K562 (cell line): ENCODE measurements around the gene MMS19. TPM values are rescaled to one million over a fixed set of nuclear protein-coding genes. Genes with fewer than 3 reads are reported as not detected.

Experiments used
- ATAC-seq: fragments of 200-7000 bp; cut with Tn5 transposase; 3 replicates; pipeline ENCODE4 v1.9.1; 2020; ENCODE audit warnings: moderate library complexity
- BruUV-seq: library from RNA; stranded (reverse); fragments of 400-500 nt; replicated peaks from 2 replicates; lab custom pipeline; 2021; lab: Mats Ljungman, UMichigan
- CTCF ChIA-PET: fragments of 300-600 bp; formaldehyde crosslinking; extraction: SDS; loops from one replicate; lab custom pipeline; 2021; ENCODE audit warnings: low intra/inter-chr PET ratio; lab: Yijun Ruan, JAX
- POLR2A ChIA-PET: fragments of 300-600, 350-650 bp; sonication (Branson Sonifier 250); formaldehyde crosslinking; extraction: SDS; loops from one replicate; lab custom pipeline; 2021; ENCODE audit warnings: antibody characterized with exemption, inconsistent platforms; lab: Yijun Ruan, JAX
- DNase-seq, 4 experiments: peaks; one replicate each; pipeline versions ENCODE4 v3.0.0 to v3.0.0-alpha.2; 2011 to 2018; ENCODE audit warnings: low spot score in 3 of 4, mixed read lengths in 3 of 4; ENCODE audit errors: extremely low read depth in 1 of 4
- FAIRE-seq: peaks from 2 replicates; lab custom pipeline; 2011; peaks lifted over from hg19 to GRCh38; lab: Jason Lieb, UNC
- H2AFZ ChIP-seq: 2 replicates; pipeline ENCODE4 v1.6.0; 2011; ENCODE audit warnings: low read depth, low read length, control low read depth, inconsistent platforms
- H3K27ac ChIP-seq: fragments of 200-600 bp; 3 replicates; pipeline ENCODE4 v1.8.0; 2011; ENCODE audit warnings: low read depth, mild to moderate bottlenecking, control low read depth, inconsistent platforms, low read length, moderate library complexity, mixed read lengths; ENCODE audit errors: extremely low read depth
- H3K27me3 ChIP-seq, 2 experiments: fragments of 300-600 bp in 1 of 2; 2 replicates in 1 of 2; 3 replicates in 1 of 2; pipeline versions ENCODE4 v1.6.0 to v1.8.0; 2011; ENCODE audit warnings: inconsistent platforms in 2 of 2, low read length in 2 of 2, mild to moderate bottlenecking in 1 of 2, mixed read lengths in 1 of 2, moderate library complexity in 1 of 2; ENCODE audit not compliant: control insufficient read depth in 2 of 2, insufficient read depth in 2 of 2
- H3K36me3 ChIP-seq: fragments of 300-600 bp; 3 replicates; pipeline ENCODE4 v1.8.0; 2011; ENCODE audit warnings: mild to moderate bottlenecking, low read length, inconsistent platforms; ENCODE audit not compliant: control insufficient read depth, insufficient read depth
- H3K4me1 ChIP-seq, 2 experiments: fragments of 200-600 bp in 1 of 2; replicated peaks in 1 of 2; 2 replicates in 1 of 2; 3 replicates in 1 of 2; pipeline versions ENCODE4 v1.5.1 to v1.8.0; 2011; ENCODE audit warnings: inconsistent platforms in 2 of 2, low read length in 2 of 2, mild to moderate bottlenecking in 1 of 2, mixed read lengths in 1 of 2, moderate library complexity in 1 of 2; ENCODE audit not compliant: control insufficient read depth in 2 of 2, insufficient read depth in 2 of 2
- H3K4me2 ChIP-seq: 2 replicates; pipeline ENCODE4 v1.6.1; 2011; ENCODE audit warnings: low read length, control low read depth, inconsistent platforms, mixed read lengths; ENCODE audit not compliant: insufficient read depth
- H3K4me3 ChIP-seq: fragments of 200-600 bp; sonication (generic), shearing (Covaris generic); 2 replicates; pipeline ENCODE4 v1.5.1; 2016; ENCODE audit warnings: control low read depth, inconsistent platforms
- H3K79me2 ChIP-seq: fragments of 200-600 bp; 3 replicates; pipeline ENCODE4 v1.8.0; 2011; ENCODE audit warnings: low read length, inconsistent platforms; ENCODE audit not compliant: control insufficient read depth, insufficient read depth
- H3K9ac ChIP-seq, 2 experiments: 2 replicates each; pipeline versions ENCODE4 v1.6.0 to v1.6.1; 2011; ENCODE audit warnings: low read depth in 2 of 2, low read length in 2 of 2, control low read depth in 1 of 2, inconsistent platforms in 1 of 2, mild to moderate bottlenecking in 1 of 2, mixed read lengths in 1 of 2; ENCODE audit not compliant: insufficient read depth in 1 of 2
- H3K9me1 ChIP-seq: one replicate; pipeline ENCODE4 v1.6.0; 2011; ENCODE audit warnings: inconsistent platforms, mild to moderate bottlenecking, low read length, moderate library complexity; ENCODE audit not compliant: control insufficient read depth, insufficient read depth
- H3K9me3 ChIP-seq: replicated peaks from 2 replicates; pipeline ENCODE4 v1.5.1; 2011; ENCODE audit warnings: low read depth, low read length, inconsistent platforms; ENCODE audit not compliant: control insufficient read depth, insufficient read depth
- H4K20me1 ChIP-seq: replicated peaks from 2 replicates; pipeline ENCODE4 v1.6.1; 2011; ENCODE audit warnings: low read length, inconsistent platforms, mixed read lengths; ENCODE audit not compliant: control insufficient read depth, insufficient read depth
- C11orf30 ChIP-seq: fragments of 450-650 bp; IDR thresholded peaks from 2 replicates; pipeline ENCODE4 v1.6.1; 2016; ENCODE audit warnings: low read depth, mild to moderate bottlenecking
- CCNT2 ChIP-seq: IDR thresholded peaks from 2 replicates; pipeline ENCODE4 v1.6.1; 2011; ENCODE audit warnings: borderline replicate concordance, low read depth, mild to moderate bottlenecking, moderate library complexity, mixed read lengths, low read length; ENCODE audit not compliant: insufficient read length; ENCODE audit errors: extremely low read depth
- EGR1 ChIP-seq: fragments of 450-650 bp; conservative IDR thresholded peaks from 2 replicates; pipeline ENCODE4 v1.6.1; 2017; ENCODE audit warnings: mild to moderate bottlenecking
- FOXK1 ChIP-seq: sonication (generic); formaldehyde crosslinking; IDR thresholded peaks from 2 replicates; pipeline ENCODE4 v1.8.0; 2022; ENCODE audit warnings: missing genetic modification reagents, mild to moderate bottlenecking, borderline replicate concordance
- HNRNPL ChIP-seq: fragments of 200-400 bp; formaldehyde crosslinking; IDR thresholded peaks from 2 replicates; pipeline ENCODE4 v1.6.1; 2017; ENCODE audit warnings: low read depth, mild to moderate bottlenecking, low read length
- MAZ ChIP-seq, 2 experiments: fragments of 450-650 bp in 1 of 2; sonication (generic) in 1 of 2; formaldehyde crosslinking; IDR thresholded peaks in 1 of 2; conservative IDR thresholded peaks in 1 of 2; 2 replicates each; pipeline versions ENCODE4 v1.4.0 to v1.5.0; 2020; ENCODE audit warnings: mild to moderate bottlenecking in 1 of 2, missing genetic modification reagents in 1 of 2
- NCOA1 ChIP-seq: fragments of 450-650 bp; IDR thresholded peaks from 2 replicates; pipeline ENCODE4 v1.6.1; 2016; ENCODE audit warnings: low read depth
- NCOA6 ChIP-seq: fragments of 450-650 bp; IDR thresholded peaks from 2 replicates; pipeline ENCODE4 v1.6.1; 2017; ENCODE audit warnings: mild to moderate bottlenecking
- NFIC ChIP-seq: fragments of 450-650 bp; IDR thresholded peaks from 2 replicates; pipeline ENCODE4 v1.6.1; 2017; ENCODE audit warnings: mild to moderate bottlenecking, inconsistent platforms
- RB1 ChIP-seq: fragments of 450-650 bp; IDR thresholded peaks from 2 replicates; pipeline ENCODE4 v1.6.1; 2017; ENCODE audit warnings: low read depth, mild to moderate bottlenecking
- U2AF1 ChIP-seq: fragments of 200-400 bp; formaldehyde crosslinking; optimal IDR thresholded peaks from 2 replicates; pipeline ENCODE3; 2017; ENCODE audit warnings: mild to moderate bottlenecking, low read depth, low read length, moderate library complexity
- ZBTB1 ChIP-seq: sonication (generic); formaldehyde crosslinking; IDR thresholded peaks from 2 replicates; pipeline ENCODE4 v1.8.1; 2023; ENCODE audit warnings: missing genetic modification reagents, low read depth, mild to moderate bottlenecking, borderline replicate concordance
- ZNF316 ChIP-seq: fragments of 450-650 bp; IDR thresholded peaks from 2 replicates; pipeline ENCODE4 v1.6.1; 2016
- ZNF644 ChIP-seq: fragments of 200-800 bp; sonication (Bioruptor generic); IDR thresholded peaks from 2 replicates; pipeline ENCODE4 v1.6.1; 2016; ENCODE audit warnings: low read depth, missing genetic modification characterization, missing compliant biosample characterization
- WGBS: fragments of 100-300 bp; shearing (Covaris generic); methylation state at CpG from one replicate; pipeline ENCODE4 v1.1.6; 2016; ENCODE audit warnings: low coverage, mixed read lengths; ENCODE audit not compliant: insufficient coverage; ENCODE audit errors: missing lambda C conversion rate; 5-methylcytosine and 5-hydroxymethylcytosine counted together
- in situ Hi-C: fragments of 300-500 bp; cut with MboI; formaldehyde crosslinking; loops from 4 replicates; pipeline ENCODE4 v1.15.0; 2018; ENCODE audit warnings: inconsistent platforms, mixed read lengths
- intact Hi-C: fragments of 100-400 bp; cut with micrococcal nuclease; formaldehyde crosslinking; loops from 2 replicates; pipeline ENCODE4 v1.14.2; 2022
- polyA plus RNA-seq, 8 experiments: library from polyadenylated mRNA; depleted of rRNA in 4 of 8; stranded (reverse) in 5 of 8; unstranded in 3 of 8; fragments of >200 nt; fragmentation: Nextera tagmentation in 2 of 8; fragmentation: Illumina TruSeq in 1 of 8; extraction: Ambion mirVana in 2 of 8; extraction: Trizol in 1 of 8; gene quantifications; 2 replicates each; pipeline versions ENCODE4 v1.2.1 to v1.2.3, GENCODE V29; 2011 to 2014; ENCODE audit warnings: inconsistent platforms in 1 of 8, missing spikeins in 1 of 8
- total RNA-seq, 7 experiments: library from RNA; depleted of rRNA in 6 of 7; stranded (reverse); fragments of >200 nt in 6 of 7; fragmentation: Illumina TruSeq in 2 of 7; extraction: Trizol in 2 of 7; gene quantifications; 2 replicates each; pipeline versions ENCODE4 v1.2.1 to v1.2.3, GENCODE V29; 2011 to 2021; ENCODE audit warnings: low replicate concordance in 1 of 7
- TF ChIP-seq, protein P1 (sequence below), 2 experiments: IDR thresholded peaks in 1 of 2; conservative IDR thresholded peaks in 1 of 2; 2 replicates each; pipeline ENCODE4 v1.6.1; 2016; ENCODE audit warnings: low read depth in 2 of 2, mild to moderate bottlenecking in 1 of 2, missing compliant biosample characterization in 1 of 2, missing genetic modification characterization in 1 of 2, moderate library complexity in 1 of 2
- TF ChIP-seq, protein P2 (sequence below): fragments of 250-450 bp; sonication (Bioruptor Pico); IDR thresholded peaks from 2 replicates; pipeline ENCODE4 v1.9.0; 2021; ENCODE audit warnings: mild to moderate bottlenecking, inconsistent platforms

Gene MMS19
- total and polyA plus RNA-seq, 9 of the 15 experiments (the other 6 are each of a cell fraction or from before 2014, with no cell fraction given) = 40.1 to 110 (median 62.9) TPM

GRCh38 chr10:97498841-97499560 lies 779 bp upstream of the MMS19 start, which contains the start of gene UBTD1:
Gene UBTD1, plus strand, starts transcription at chr10:97498924. Its CDS starts 280 bp downstream, at chr10:97499204.
- ChIA-PET CTCF (no interaction called here), POLR2A (interaction anchor here (1.4 kb wide), 2 partner anchors 10 to 40 kb away, joined by 3 to 4 read pairs; no protein-coding TSS in a partner anchor)
- no TSS peak for BruUV-seq
- TF ChIP-seq ZNF644 (no peak), MAZ (CRISPR knock-in tag; conservative IDR thresholded peaks at IDR 0.05 in 1 of 2, IDR thresholded peaks at IDR 0.05 in 1 of 2) (no peak), NCOA6 (peak; percentile 35; the same call in 1 of the 2 replicates), C11orf30 (no peak), NFIC (peak; percentile 18; the same call in 1 of the 2 replicates), CCNT2 (no peak), NCOA1 (no peak), ZNF316 (no peak), RB1 (0 out of 2 replicates have a peak, but pooled peaks have one; percentile 16), U2AF1 (no peak), ZBTB1 (CRISPR knock-in tag) (no peak), HNRNPL (0 out of 2 replicates have a peak, but pooled peaks have one; percentile 22), EGR1 (peak; percentile 15; the same call in 1 of the 2 replicates), FOXK1 (CRISPR knock-in tag) (0 out of 2 replicates have a peak, but pooled peaks have one; percentile 26)
- TF ChIP-seq, protein P1, sequence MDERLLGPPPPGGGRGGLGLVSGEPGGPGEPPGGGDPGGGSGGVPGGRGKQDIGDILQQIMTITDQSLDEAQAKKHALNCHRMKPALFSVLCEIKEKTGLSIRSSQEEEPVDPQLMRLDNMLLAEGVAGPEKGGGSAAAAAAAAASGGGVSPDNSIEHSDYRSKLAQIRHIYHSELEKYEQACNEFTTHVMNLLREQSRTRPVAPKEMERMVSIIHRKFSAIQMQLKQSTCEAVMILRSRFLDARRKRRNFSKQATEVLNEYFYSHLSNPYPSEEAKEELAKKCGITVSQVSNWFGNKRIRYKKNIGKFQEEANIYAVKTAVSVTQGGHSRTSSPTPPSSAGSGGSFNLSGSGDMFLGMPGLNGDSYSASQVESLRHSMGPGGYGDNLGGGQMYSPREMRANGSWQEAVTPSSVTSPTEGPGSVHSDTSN (CRISPR knock-in tag; IDR thresholded peaks at IDR 0.05; ENCODE audit: low read depth) = peak; percentile 50; the same call in 1 of the 2 replicates
- TF ChIP-seq, protein P1 (tag; conservative IDR thresholded peaks at IDR 0.05; ENCODE audit: low read depth) = no peak
- TF ChIP-seq, protein P2, sequence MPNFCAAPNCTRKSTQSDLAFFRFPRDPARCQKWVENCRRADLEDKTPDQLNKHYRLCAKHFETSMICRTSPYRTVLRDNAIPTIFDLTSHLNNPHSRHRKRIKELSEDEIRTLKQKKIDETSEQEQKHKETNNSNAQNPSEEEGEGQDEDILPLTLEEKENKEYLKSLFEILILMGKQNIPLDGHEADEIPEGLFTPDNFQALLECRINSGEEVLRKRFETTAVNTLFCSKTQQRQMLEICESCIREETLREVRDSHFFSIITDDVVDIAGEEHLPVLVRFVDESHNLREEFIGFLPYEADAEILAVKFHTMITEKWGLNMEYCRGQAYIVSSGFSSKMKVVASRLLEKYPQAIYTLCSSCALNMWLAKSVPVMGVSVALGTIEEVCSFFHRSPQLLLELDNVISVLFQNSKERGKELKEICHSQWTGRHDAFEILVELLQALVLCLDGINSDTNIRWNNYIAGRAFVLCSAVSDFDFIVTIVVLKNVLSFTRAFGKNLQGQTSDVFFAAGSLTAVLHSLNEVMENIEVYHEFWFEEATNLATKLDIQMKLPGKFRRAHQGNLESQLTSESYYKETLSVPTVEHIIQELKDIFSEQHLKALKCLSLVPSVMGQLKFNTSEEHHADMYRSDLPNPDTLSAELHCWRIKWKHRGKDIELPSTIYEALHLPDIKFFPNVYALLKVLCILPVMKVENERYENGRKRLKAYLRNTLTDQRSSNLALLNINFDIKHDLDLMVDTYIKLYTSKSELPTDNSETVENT = no peak

More at GRCh38 chr10:97498841-97499560, 779 bp upstream of the MMS19 start, which contains the start of gene UBTD1:
- WGBS = 0% methylated on average over 24 of the region's 66 CpGs
- Histone ChIP-seq H3K27ac (peak within 1 kb of the TSS; percentile 94), H3K79me2 (peaks cover 42% of the 10 kb centered on the region), H2AFZ (peak within 1 kb of the TSS; percentile 94), H3K27me3 (peaks cover 6 to 26% of the 10 kb centered on the region in 2 experiments; a peak in 3 of 5 replicates), H3K9me1 (no peaks in the 10 kb centered on the region), H3K4me3 (peak within 1 kb of the TSS; percentile 97), H3K9ac (peak within 1 kb of the TSS; percentile 94), H4K20me1 (peaks cover 14% of the 10 kb centered on the region; the same call in 1 of the 2 replicates), H3K4me1 (peaks cover 5 to 30% of the 10 kb centered on the region in 2 experiments; a peak in 4 of 5 replicates), H3K9me3 (no peaks in the 10 kb centered on the region), H3K36me3 (peaks cover 16% of the 10 kb centered on the region; the same call in 2 of the 3 replicates), H3K4me2 (peak within 1 kb of the TSS; percentile 91)
- FAIRE-seq (no peak), ATAC-seq (peak; percentile 4), DNase-seq (peak; percentile 17 to 28 (median 25))
- intact Hi-C loops = no loop called here
- in situ Hi-C loops = no loop called here
